Panc1 (cell line): ENCODE data around the gene AQP5. TPM values are rescaled to one million over a fixed set of nuclear protein-coding genes. Genes with fewer than 3 reads are reported as not detected.

Source experiments
- ATAC-seq: fragments of 200-7000 bp; cut with Tn5 transposase; 2 replicates; pipeline ENCODE4 v1.9.1; 2020; ENCODE audit warnings: mild to moderate bottlenecking, moderate library complexity
- BruUV-seq: library from RNA; stranded (reverse); fragments of 400-500 nt; replicated peaks from 2 replicates; lab custom pipeline; 2021; lab: Mats Ljungman, UMichigan
- CTCF ChIA-PET: fragments of 300-600 bp; sonication (Branson Sonifier 250); formaldehyde crosslinking; loops from one replicate; lab custom pipeline; 2022; ENCODE audit warnings: antibody characterized with exemption; lab: Charles Lee
- POLR2A ChIA-PET: fragments of 300-600 bp; sonication (Branson Sonifier 250); formaldehyde crosslinking; loops from one replicate; lab custom pipeline; 2022; ENCODE audit warnings: antibody characterized with exemption; lab: Charles Lee
- DNase-seq: peaks from one replicate; pipeline ENCODE4 v3.0.0-alpha.2; 2010; ENCODE audit warnings: low read depth, low spot score
- H3K27ac ChIP-seq: 2 replicates; pipeline ENCODE4 v1.5.1; 2011; ENCODE audit warnings: mild to moderate bottlenecking, low read length, inconsistent platforms
- H3K27me3 ChIP-seq: fragments of 200-500 bp; sonication (Bioruptor generic); 2 replicates; pipeline ENCODE4 v1.6.0; 2014; ENCODE audit warnings: low read length, inconsistent platforms; ENCODE audit not compliant: control insufficient read depth, insufficient read depth
- H3K36me3 ChIP-seq: fragments of 200-500 bp; sonication (Bioruptor generic); 2 replicates; pipeline ENCODE4 v1.5.1; 2014; ENCODE audit warnings: inconsistent platforms, mild to moderate bottlenecking, low read length, moderate library complexity; ENCODE audit not compliant: control insufficient read depth, insufficient read depth
- H3K4me1 ChIP-seq: 2 replicates; pipeline ENCODE4 v1.5.1; 2011; ENCODE audit warnings: inconsistent platforms, mild to moderate bottlenecking, low read length, moderate library complexity; ENCODE audit not compliant: control insufficient read depth, insufficient read depth
- H3K4me3 ChIP-seq, 2 experiments: 2 replicates each; pipeline ENCODE4 v1.5.1; 2011 to 2012; ENCODE audit warnings: low read depth in 2 of 2, low read length in 2 of 2, mild to moderate bottlenecking in 2 of 2, inconsistent platforms in 1 of 2, moderate library complexity in 1 of 2
- H3K9me3 ChIP-seq: fragments of 200-500 bp; sonication (Bioruptor generic); 2 replicates; pipeline ENCODE4 v1.5.1; 2014; ENCODE audit warnings: low read depth, mild to moderate bottlenecking, inconsistent platforms, low read length, moderate library complexity; ENCODE audit not compliant: control insufficient read depth, insufficient read depth
- CTCF ChIP-seq: fragments of 450-650 bp; IDR thresholded peaks from 2 replicates; pipeline ENCODE4 v1.5.1; 2017; ENCODE audit warnings: mild to moderate bottlenecking
- POLR2AphosphoS5 ChIP-seq: IDR thresholded peaks from 2 replicates; pipeline ENCODE4 v1.6.1; 2012; ENCODE audit warnings: mild to moderate bottlenecking, low read depth, low read length, moderate library complexity
- REST ChIP-seq, 2 experiments: IDR thresholded peaks; 2 replicates each; pipeline ENCODE4 v1.6.1; 2011 to 2012; ENCODE audit warnings: low read depth in 2 of 2, control low read depth in 1 of 2, low read length in 1 of 2, mild to moderate bottlenecking in 1 of 2, moderate library complexity in 1 of 2; ENCODE audit not compliant: insufficient read depth in 1 of 2
- SIN3A ChIP-seq: IDR thresholded peaks from 2 replicates; pipeline ENCODE4 v1.6.1; 2012; ENCODE audit warnings: low read depth, mild to moderate bottlenecking, low read length, moderate library complexity, borderline replicate concordance; ENCODE audit not compliant: insufficient read depth
- TCF7L2 ChIP-seq: IDR thresholded peaks from 2 replicates; pipeline ENCODE4 v1.6.1; 2011; ENCODE audit warnings: mild to moderate bottlenecking, low read depth, low read length, inconsistent platforms
- in situ Hi-C: cut with HindIII; loops from 2 replicates; pipeline ENCODE4 v1.10.0; 2016; ENCODE audit warnings: low sequenced_read_pairs, low pct_unique_long_range_greater_than_20kb
- intact Hi-C: fragments of 100-400 bp; cut with micrococcal nuclease; formaldehyde crosslinking; loops from one replicate; pipeline ENCODE4 v1.10.0; 2022; ENCODE audit not compliant: unreplicated experiment
- total RNA-seq: library from RNA; stranded (reverse); gene quantifications from one replicate; pipeline ENCODE4 v1.2.1, GENCODE V29; 2021; ENCODE audit not compliant: unreplicated experiment

Gene AQP5
- total RNA-seq, 1 experiment from 2014 or later = 0.72 TPM

GRCh38 chr12:49917788-49918173 is 43.9 kb upstream of the AQP5 start:
- no peak for TF ChIP-seq TCF7L2
- no peak for TF ChIP-seq REST (IDR thresholded peaks at IDR 0.05; ENCODE audit: insufficient read depth in 1 of 2, low read depth in 2 of 2, low read length in 1 of 2)
- TF ChIP-seq CTCF = no peak
- no peak for TF ChIP-seq POLR2AphosphoS5
- no peak for TF ChIP-seq SIN3A
- in situ Hi-C loops (no loop called here), intact Hi-C loops (no loop called here)
- peaks cover 7% of the 10 kb centered on the region; the same call in 1 of the 2 replicates for H3K4me1 ChIP-seq
- POLR2A ChIA-PET = no interaction called here
- no peak overlapping the region for H3K27ac ChIP-seq
- H3K27me3 ChIP-seq = no peaks in the 10 kb centered on the region
- H3K9me3 ChIP-seq = no peaks in the 10 kb centered on the region
- no peak for DNase-seq
- no peak overlapping the region for H3K4me3 ChIP-seq
- no peak for ATAC-seq
- BruUV-seq = no TSS peak
- CTCF ChIA-PET = no interaction called here
- H3K36me3 ChIP-seq = no peaks in the 10 kb centered on the region

DNA sequence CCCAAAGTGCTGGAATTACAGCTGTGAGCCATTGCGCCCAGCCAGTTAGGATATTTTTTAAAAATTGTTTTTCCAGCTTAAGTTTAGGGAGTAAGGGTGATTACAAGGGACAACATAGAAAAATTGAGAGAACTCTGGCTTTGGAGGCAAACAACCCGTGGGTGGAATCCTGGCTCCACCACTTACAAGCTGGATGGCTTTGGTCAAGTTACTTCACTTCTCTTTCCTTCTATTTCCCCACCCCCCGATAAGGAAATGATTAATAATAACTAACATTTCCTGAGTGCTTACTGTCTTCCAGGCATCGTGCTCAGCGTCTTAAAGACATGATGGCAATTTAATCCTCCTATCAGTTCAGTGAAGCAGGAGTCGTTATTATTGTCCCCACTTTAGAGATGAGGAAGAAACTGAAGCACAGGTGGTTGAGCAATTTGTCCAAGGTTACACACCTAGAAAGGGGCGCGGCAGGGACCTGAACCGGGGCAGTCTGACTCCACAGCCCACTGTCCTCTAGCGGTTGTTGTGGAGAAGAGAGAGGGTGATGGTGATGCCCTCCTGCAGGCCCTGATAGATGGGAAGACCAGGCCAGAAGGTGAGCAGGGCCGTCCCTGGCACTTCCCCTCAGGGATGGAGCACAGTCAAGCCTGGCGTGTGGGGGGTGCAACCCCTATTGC is 41.3 kb upstream of the AQP5 start:
- CTCF ChIA-PET = interaction anchor here (0.7 kb wide), 2 partner anchors 29 to 71 kb away, joined by 3 read pairs; no protein-coding TSS in a partner anchor
- no TSS peak for BruUV-seq
- Histone ChIP-seq H3K27ac (no peak overlapping the region), H3K36me3 (no peaks in the 10 kb centered on the region), H3K4me1 (no peaks in the 10 kb centered on the region; the same call in 1 of the 2 replicates), H3K4me3 (no peak overlapping the region), H3K27me3 (no peaks in the 10 kb centered on the region), H3K9me3 (no peaks in the 10 kb centered on the region)
- ATAC-seq (no peak), DNase-seq (no peak)
- in situ Hi-C loops = no loop called here
- intact Hi-C loops = no loop called here
- POLR2A ChIA-PET = no interaction called here
- TF ChIP-seq POLR2AphosphoS5 (no peak), TCF7L2 (no peak), SIN3A (no peak), CTCF (no peak), REST (IDR thresholded peaks at IDR 0.05; ENCODE audit: insufficient read depth in 1 of 2, low read depth in 2 of 2, low read length in 1 of 2) (no peak)
